Measurements from ENCODE around the gene ACIN1.

- TF ChIP-seq CTCF (conservative IDR thresholded peaks at IDR 0.05 in 1 of 2, IDR thresholded peaks at IDR 0.05 in 1 of 2; ENCODE audit: extremely low read depth in 1 of 2, insufficient read depth in 1 of 2, low read depth in 1 of 2, low read length in 2 of 2) (no peak), EZH2 (IDR thresholded peaks at IDR 0.05; ENCODE audit: borderline replicate concordance, low read length) (no peak)
These were observed 47.9 kb upstream of the ACIN1 start for GRCh38 chr14:23142826-23143225.

All from mammary epithelial cell (primary cell).